Kidney capillary endothelial cell (primary cell): Measurements from ENCODE around the gene SLC6A16.
"Not testable (repeated sequence)": the region's sequence is repeated elsewhere in the genome, so short reads cannot be mapped to it uniquely, and the experiment has no call there.

Experiments used
- DNase-seq: peaks from one replicate; pipeline ENCODE4 v3.0.0-alpha.2; 2018; ENCODE audit warnings: low spot score

The SLC6A16 gene

GRCh38 chr19:49324801-49325576, at the start of gene SLC6A16:
Gene SLC6A16 (minus strand): TSS chr19:49325191. CDS start chr19:49311347, 13,844 bp downstream.
- DNase-seq: no peak

GRCh38 chr19:49373174-49373573, 48.2 kb upstream of the SLC6A16 start:
- DNase-seq: not testable (repeated sequence)

GRCh38 chr19:49371184-49371583, 46.2 kb upstream of the SLC6A16 start:
- no peak for DNase-seq

- no peak for DNase-seq
Observed at GRCh38 chr19:49368711-49369358, 43.8 kb upstream of the SLC6A16 start.

- no peak for DNase-seq
Observed at GRCh38 chr19:49366110-49366509, 41.1 kb upstream of the SLC6A16 start.

GRCh38 chr19:49364083-49364737, 39.2 kb upstream of the SLC6A16 start:
- DNase-seq: no peak

GRCh38 chr19:49363268-49364082, 38.5 kb upstream of the SLC6A16 start, which contains the start of gene DKKL1:
Gene DKKL1 (plus strand): TSS chr19:49363877. CDS start chr19:49363999, 122 bp downstream.
- DNase-seq: peak; percentile 100

- DNase-seq: no peak
Observed at GRCh38 chr19:49362929-49363267, 37.9 kb upstream of the SLC6A16 start.

GRCh38 chr19:49362048-49362928, 37.3 kb upstream of the SLC6A16 start, which contains the start of gene TEAD2:
Gene TEAD2 (minus strand): TSS chr19:49362416. CDS start chr19:49360075, 2,341 bp downstream.
- peak; percentile 39 for DNase-seq

- peak; percentile 74 for DNase-seq
Observed at GRCh38 chr19:49361438-49362047, 36.6 kb upstream of the SLC6A16 start.

GRCh38 chr19:49359851-49360820, 35.1 kb upstream of the SLC6A16 start:
- DNase-seq: no peak

- no peak for DNase-seq
Observed at GRCh38 chr19:49357186-49357585, 32.2 kb upstream of the SLC6A16 start.

GRCh38 chr19:49356382-49356781, 31.4 kb upstream of the SLC6A16 start:
- peak; percentile 24 for DNase-seq

GRCh38 chr19:49355909-49356353, 30.9 kb upstream of the SLC6A16 start:
- peak; percentile 21 for DNase-seq

- DNase-seq: no peak
Observed at GRCh38 chr19:49349567-49349966, 24.6 kb upstream of the SLC6A16 start.

- DNase-seq: no peak
Observed at GRCh38 chr19:49348305-49349189, 23.6 kb upstream of the SLC6A16 start.

- DNase-seq: no peak
Observed at GRCh38 chr19:49347835-49348234, 22.8 kb upstream of the SLC6A16 start.

- no peak for DNase-seq
Observed at GRCh38 chr19:49347191-49347590, 22.2 kb upstream of the SLC6A16 start.
